GM13976 (cell line): ENCODE results near the gene SPOP.

ENCODE experiments used
- DNase-seq: peaks from one replicate; pipeline ENCODE4 v3.0.0; 2012; ENCODE audit warnings: low spot score
- CTCF ChIP-seq: IDR thresholded peaks from 2 replicates; pipeline ENCODE4 v1.5.1; 2012; ENCODE audit warnings: borderline replicate concordance, mild to moderate bottlenecking; ENCODE audit not compliant: insufficient read depth; ENCODE audit errors: extremely low read depth, missing control alignments, control extremely low read depth
- in situ Hi-C: fragments of 300-500 bp; cut with MboI; formaldehyde crosslinking; loops from one replicate; pipeline ENCODE4 v1.12.0; 2022; ENCODE audit warnings: low sequenced_read_pairs, mixed read lengths, inconsistent platforms; ENCODE audit not compliant: unreplicated experiment

Gene SPOP

DNA sequence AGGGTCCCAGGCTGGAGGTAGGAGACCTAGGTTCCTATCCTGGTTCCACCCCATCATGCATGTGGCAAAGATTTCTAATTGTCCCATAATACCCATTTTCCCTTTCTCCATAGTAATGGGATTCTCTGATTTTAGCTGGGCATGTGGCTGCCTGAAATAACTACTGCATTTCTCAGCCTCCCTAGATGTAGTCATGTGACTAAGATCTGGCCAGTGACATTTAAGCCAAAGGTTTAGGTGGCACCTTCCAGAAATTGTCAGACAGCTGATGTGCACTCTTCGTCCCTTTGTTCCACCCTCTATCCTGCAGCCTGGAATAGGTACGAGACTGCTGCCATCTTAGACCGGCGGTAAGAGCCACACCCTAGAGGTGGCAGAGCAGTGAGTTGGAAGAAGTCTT lies 94.0 kb downstream of the SPOP start:
- DNase-seq: no peak
- in situ Hi-C loops: no loop called here
- no peak for TF ChIP-seq CTCF

DNA sequence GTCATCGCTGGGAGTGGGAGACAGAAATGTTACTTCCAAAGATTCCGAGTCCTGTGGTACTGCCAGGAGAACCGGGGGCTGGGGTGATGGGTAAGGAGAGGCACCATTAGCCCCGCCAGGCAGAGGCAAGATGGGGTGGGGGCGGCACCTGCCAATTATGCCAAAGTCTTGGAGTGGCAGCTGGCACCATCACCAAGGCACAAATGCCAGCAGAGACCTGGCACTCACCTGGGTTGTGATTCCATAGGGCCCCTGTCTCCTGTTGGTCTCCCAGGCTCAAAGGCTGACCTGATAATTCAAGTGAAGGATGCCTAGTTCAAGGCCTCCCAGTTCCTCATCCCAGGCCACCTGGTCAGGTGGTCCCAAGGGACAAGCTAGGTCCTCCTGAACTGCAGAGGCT lies 94.7 kb downstream of the SPOP start:
- TF ChIP-seq CTCF: no peak
- in situ Hi-C loops: no loop called here
- DNase-seq: no peak

- TF ChIP-seq CTCF: no peak
- no peak for DNase-seq
- in situ Hi-C loops: no loop called here
Measured at GRCh38 chr17:49582789-49583188, 95.1 kb downstream of the SPOP start.

DNA sequence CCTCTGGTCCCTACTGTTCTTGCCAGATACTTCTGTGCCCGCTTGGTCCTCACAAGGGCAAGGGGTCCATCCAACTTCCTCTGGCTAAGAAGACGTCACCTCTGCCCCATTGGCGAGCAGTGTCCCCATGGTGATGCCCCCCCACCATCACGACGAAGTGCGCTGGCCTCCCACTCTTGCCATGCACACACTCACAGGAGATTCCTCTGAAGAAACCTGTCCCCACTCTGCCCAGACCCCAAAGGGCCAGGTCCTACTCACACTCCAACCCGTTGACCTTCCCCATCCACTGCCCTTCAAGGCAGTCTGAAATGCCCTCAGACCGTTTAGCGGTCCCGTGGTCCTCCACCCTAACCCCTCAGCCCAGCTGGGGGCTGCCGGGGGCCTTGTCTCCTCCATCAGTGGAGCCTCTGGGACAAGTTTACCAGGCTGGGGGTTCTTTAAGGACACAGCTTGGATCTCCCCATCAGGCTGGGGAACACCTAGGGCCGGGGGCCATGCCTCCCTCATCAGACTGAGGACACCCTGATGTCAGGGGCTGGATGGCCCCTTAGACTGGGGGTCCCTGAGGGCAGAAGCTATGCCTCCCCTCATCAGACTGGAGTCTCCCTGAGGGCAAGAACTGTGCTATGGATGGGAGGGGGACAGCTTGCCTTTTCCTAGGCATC lies 95.7 kb downstream of the SPOP start:
- in situ Hi-C loops: no loop called here
- DNase-seq: no peak
- TF ChIP-seq CTCF: no peak

- in situ Hi-C loops: no loop called here
- DNase-seq: no peak
- TF ChIP-seq CTCF: no peak
Measured at GRCh38 chr17:49581648-49581998, 96.3 kb downstream of the SPOP start.

- no peak for TF ChIP-seq CTCF
- DNase-seq: no peak
- in situ Hi-C loops: no loop called here
Measured at GRCh38 chr17:49580981-49581647, 96.8 kb downstream of the SPOP start.
